A549 (cell line): ENCODE data around the gene PDE4DIP.
"Not testable (repeated sequence)": the region's sequence is repeated elsewhere in the genome, so short reads cannot be mapped to it uniquely, and the experiment has no call there.

Experiments used
- EP300 ChIP-seq, 2 experiments: fragments of >200 bp; sonication (Bioruptor Twin); formaldehyde crosslinking; IDR thresholded peaks; 2 replicates in 1 of 2; 3 replicates in 1 of 2; pipeline ENCODE4 v1.6.1; 2016 to 2017
- TF ChIP-seq, protein P1 (sequence below): fragments of >200 bp; sonication (Bioruptor Twin); formaldehyde crosslinking; IDR thresholded peaks from 3 replicates; pipeline ENCODE4 v1.5.1; 2016
- TF ChIP-seq, protein P2 (sequence below): fragments of 150-350 bp; IDR thresholded peaks from 2 replicates; pipeline ENCODE4 v1.6.1; 2014; ENCODE audit warnings: low read depth, mild to moderate bottlenecking, low read length

DNA sequence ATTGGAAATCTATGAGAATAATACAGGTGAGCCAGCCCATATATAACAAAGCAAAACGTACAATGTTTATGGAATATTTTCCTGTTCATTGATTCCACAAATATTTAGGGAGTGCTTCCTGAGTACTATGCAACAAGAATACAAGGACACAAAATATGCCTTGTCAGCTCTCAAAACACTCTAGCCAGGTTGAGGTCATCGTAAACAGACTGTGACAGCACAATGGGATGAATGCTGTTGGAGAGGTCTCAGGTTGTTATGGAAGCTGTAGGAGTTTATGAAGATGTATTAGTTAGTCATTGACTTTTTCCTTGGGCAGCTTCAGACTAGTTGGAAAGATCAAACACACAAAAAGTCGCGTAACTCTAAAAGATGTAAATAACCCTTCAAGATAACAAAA lies 42.1 kb downstream of the PDE4DIP start:
- TF ChIP-seq EP300 (IDR thresholded peaks at IDR 0.05) = not testable (repeated sequence)
- TF ChIP-seq, protein P1, sequence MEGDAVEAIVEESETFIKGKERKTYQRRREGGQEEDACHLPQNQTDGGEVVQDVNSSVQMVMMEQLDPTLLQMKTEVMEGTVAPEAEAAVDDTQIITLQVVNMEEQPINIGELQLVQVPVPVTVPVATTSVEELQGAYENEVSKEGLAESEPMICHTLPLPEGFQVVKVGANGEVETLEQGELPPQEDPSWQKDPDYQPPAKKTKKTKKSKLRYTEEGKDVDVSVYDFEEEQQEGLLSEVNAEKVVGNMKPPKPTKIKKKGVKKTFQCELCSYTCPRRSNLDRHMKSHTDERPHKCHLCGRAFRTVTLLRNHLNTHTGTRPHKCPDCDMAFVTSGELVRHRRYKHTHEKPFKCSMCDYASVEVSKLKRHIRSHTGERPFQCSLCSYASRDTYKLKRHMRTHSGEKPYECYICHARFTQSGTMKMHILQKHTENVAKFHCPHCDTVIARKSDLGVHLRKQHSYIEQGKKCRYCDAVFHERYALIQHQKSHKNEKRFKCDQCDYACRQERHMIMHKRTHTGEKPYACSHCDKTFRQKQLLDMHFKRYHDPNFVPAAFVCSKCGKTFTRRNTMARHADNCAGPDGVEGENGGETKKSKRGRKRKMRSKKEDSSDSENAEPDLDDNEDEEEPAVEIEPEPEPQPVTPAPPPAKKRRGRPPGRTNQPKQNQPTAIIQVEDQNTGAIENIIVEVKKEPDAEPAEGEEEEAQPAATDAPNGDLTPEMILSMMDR = not testable (repeated sequence)
- TF ChIP-seq, protein P2, sequence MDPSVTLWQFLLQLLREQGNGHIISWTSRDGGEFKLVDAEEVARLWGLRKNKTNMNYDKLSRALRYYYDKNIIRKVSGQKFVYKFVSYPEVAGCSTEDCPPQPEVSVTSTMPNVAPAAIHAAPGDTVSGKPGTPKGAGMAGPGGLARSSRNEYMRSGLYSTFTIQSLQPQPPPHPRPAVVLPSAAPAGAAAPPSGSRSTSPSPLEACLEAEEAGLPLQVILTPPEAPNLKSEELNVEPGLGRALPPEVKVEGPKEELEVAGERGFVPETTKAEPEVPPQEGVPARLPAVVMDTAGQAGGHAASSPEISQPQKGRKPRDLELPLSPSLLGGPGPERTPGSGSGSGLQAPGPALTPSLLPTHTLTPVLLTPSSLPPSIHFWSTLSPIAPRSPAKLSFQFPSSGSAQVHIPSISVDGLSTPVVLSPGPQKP = not testable (repeated sequence)
